GM21360 (cell line): ENCODE data around the gene CALR.
"Not testable (repeated sequence)": the region's sequence is repeated elsewhere in the genome, so short reads cannot be mapped to it uniquely, and the experiment has no call there.

Experiments
- ATAC-seq: cut with Tn5 transposase; IDR thresholded peaks from one replicate; pipeline ENCODE4 v1.9.1; 2021; ENCODE audit warnings: mild to moderate bottlenecking, moderate library complexity; ENCODE audit not compliant: unreplicated experiment

Gene CALR

GRCh38 chr19:12976109-12976508 is 37.7 kb downstream of the CALR start:
- not testable (repeated sequence) for ATAC-seq

- no peak for ATAC-seq
These were observed 41.6 kb downstream of the CALR start for GRCh38 chr19:12979974-12980373.

GRCh38 chr19:12982648-12983047 is 44.2 kb downstream of the CALR start:
- no peak for ATAC-seq

GRCh38 chr19:12983091-12983490 is 44.7 kb downstream of the CALR start:
- no peak for ATAC-seq

- ATAC-seq, result no peak
These were observed 45.2 kb downstream of the CALR start for GRCh38 chr19:12983542-12984142.

- ATAC-seq, result no peak
These were observed 45.8 kb downstream of the CALR start for GRCh38 chr19:12984143-12984627.

GRCh38 chr19:12984683-12985048 is 46.3 kb downstream of the CALR start:
- no peak for ATAC-seq

GRCh38 chr19:12985049-12985776 is 46.8 kb downstream of the CALR start:
- ATAC-seq, result no peak

- ATAC-seq, result no peak
These were observed 48.3 kb downstream of the CALR start for GRCh38 chr19:12986726-12987125.

GRCh38 chr19:12987190-12987589 is 48.8 kb downstream of the CALR start:
- ATAC-seq, result no peak

- ATAC-seq, result no peak
These were observed 49.4 kb downstream of the CALR start for GRCh38 chr19:12987781-12988180.

- ATAC-seq, result no peak
These were observed 52.0 kb downstream of the CALR start for GRCh38 chr19:12990431-12990830.

GRCh38 chr19:12990853-12991252 is 52.4 kb downstream of the CALR start:
- ATAC-seq, result no peak

- no peak for ATAC-seq
These were observed 52.9 kb downstream of the CALR start for GRCh38 chr19:12991296-12991695.

- ATAC-seq, result no peak
These were observed 54.3 kb downstream of the CALR start for GRCh38 chr19:12992729-12993128.

GRCh38 chr19:12993562-12993961 is 55.2 kb downstream of the CALR start:
- ATAC-seq, result no peak
